NCI-H510A treated with DMSO at 0.1 percent for 48 hours (cell line): ENCODE measurements around the gene NKIRAS2.

Experiments
- DNase-seq: peaks from one replicate; lab custom pipeline; 2025; lab: John Stamatoyannopoulos, UW

The NKIRAS2 gene

DNA sequence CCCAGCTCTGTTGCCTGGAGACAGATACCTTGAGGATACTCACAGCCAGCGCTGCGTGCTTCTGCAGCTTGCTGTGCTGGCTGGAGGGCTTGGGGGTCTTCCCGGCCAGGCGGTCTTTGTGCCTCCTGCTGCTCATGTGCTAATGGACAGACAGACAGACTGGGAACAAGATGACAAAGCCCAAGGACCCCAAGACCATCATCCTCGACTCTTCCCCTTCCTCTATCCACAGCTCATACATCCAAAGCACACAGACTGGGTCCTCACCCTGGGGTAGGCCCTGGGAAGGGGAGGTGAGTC lies 7.7 kb downstream of the NKIRAS2 start:
- no peak for DNase-seq

DNA sequence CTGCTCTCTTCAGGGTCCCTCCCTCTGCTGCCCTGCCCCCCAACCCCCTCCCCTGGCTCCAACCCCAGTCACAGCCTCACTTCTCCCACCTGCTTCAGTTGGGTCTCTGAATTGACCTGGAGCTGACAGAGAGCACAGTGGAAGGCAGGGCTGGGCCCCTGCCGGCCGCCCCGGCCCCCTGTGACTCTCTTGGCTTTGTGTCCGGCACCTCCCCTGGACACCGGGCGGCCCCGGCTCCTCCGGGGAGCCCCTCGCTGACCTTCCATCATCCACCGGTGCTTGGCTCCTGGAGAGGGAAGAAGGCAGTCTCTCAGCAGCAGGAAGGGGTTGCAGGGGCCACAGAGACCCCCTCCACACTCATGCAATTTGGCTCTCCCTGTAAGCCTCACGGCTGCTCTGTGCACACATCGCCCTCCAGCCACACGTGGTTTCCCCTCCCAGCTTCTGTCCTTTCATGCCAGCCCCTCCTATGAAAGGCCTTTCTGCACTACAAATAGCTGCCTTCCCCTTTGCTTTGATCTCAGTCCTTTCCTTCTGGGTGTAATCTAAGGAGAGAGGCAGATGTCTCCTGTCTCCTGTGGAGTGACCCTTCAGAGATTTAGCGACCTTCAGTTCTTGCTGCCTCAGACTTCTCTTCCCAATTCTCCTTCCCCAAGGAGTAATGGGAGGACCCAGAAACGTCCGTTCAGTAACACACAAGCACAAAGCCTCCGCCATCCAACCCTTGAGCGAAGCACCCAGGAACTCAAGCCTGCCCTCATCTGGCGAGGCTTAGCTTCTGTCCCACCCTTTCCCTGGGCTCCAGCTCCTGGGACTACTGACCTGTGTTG lies 8.3 kb downstream of the NKIRAS2 start:
- DNase-seq: no peak

DNA sequence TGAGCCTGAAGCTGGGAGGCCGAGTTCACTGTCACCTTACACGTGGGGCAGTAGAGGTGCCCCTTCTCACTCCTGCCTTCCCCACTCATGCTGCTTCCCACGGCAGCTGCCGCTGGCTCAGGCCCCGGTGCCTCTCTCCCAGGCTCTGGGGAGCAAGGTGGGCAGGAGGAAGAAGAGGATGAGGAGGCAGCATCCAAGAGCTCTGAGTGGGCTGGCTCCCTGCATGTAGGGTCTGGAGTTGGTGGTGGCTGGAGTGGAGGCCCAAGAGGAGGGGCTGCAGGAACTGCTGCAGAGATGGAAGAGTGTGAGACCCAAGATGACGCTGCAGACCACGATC lies 8.9 kb downstream of the NKIRAS2 start:
- no peak for DNase-seq

DNA sequence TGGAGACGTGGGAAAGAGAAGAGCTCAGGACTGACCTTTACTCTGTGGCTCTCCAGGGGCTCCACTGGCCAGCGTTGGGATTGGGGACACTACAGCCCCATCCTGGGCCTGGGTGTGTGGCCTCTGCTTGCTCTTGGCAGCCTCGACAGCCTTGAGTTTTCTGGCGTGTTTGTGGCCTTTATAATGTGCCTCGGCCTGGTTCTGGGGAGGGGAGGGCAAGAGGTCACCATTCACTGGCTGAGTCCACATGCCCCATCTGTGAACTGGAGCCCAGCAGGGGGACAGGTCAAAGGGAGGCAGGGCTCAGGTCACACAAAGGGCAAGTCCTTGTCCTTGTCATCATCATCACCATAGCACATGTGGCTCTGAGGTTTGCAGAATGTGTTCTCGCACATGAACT lies 11.7 kb downstream of the NKIRAS2 start:
- no peak for DNase-seq

DNA sequence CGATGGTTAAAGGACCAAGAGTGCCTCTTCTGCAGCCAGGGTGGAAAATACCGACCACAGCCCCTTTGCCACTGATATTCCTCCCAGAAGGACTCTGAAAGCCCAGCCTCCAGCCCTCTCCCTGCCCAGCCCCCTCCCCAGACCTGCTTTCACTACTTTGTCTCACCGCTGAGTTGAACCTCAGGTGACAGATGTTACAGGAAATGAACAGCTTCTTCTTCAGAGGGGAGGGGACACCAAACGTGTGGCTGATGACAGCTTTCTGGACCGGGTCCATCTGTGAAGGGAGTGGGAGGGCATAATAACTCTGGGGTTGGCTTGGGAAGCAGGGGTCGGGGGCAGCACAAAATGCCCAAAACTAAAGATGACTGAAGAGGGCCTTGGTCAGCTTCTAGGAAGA lies 14.2 kb downstream of the NKIRAS2 start:
- DNase-seq: no peak

DNA sequence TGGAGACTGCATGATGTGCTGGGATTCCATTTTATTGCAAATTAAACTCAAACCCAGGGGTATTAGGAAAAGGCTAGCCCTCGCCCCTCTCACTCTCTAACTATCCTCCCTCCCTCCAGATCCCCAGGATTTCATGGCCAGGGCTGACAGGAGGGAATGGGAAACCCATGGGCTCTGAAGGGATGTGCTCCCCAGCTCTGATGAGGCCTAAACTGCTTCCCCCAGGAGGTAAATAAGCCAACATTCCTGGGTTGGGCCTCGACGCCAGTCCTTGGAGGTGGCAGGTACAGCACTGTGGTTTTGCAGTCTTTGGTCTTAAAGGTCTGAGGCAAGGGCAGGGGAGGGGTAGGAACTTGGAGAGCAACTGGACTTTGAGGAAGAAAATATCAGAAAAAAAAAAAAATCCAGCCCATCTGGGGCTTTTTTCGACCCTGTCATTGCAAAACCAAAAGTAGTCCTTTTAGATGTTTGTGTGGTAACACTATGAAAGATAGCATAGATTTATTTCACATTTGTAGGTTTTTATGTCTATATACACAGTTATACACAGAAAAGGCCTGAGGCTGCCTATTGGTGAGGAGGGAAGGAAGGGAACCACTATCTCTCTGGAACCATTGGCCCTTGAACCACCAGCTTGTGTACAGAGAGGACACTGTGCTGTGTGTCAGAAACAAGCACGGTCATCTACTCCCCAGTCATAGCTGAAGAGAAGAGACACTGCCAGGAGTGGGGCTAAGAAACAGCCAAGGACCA lies 18.5 kb downstream of the NKIRAS2 start:
- DNase-seq: no peak

DNA sequence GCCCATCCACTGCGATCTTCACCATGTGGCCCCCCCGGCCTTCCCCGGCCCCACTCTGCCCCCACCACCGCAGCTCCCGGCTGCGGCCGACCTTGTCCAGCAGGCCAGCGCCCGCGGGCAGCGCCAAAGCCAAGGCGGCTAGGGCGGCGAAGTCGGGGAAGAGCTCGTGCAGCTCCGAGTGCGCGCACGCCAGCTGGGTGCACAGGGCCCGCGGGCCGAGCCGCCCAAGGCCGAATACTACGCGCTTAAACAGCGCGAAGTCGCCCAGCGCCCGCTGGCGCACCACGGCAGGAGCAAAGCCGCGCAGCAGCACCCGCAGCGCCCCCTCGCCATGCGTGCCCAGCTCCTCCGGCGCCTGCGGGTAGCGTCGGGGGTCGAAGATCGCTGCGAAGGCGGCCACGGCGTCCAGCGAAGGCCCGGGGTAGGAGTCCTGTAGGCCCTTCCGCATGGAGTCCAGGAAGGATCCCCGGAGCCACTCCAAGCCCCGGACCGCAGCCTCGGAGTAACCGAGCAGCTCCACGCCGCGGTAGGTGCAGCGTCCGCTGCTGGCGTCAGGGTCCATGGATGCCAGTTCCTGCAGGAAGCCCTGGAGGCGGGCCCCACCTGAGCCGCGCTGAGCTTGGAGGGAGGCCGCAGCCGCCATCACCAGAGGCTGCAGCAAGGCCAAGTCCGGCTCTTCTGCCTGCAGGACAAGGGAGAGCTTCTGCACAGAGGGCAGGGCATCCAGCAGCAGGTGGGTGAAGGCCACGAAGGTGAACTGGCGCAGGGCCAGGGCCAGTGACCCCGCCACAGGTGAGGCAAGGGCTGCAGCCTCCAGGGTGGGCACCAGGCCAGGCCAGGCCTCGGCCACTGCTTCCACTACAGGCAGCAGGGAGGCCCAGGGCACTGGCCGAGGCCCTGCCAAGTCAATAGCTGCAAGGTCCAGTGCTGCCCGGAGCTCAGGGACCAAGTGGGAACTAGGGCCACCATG lies 20.2 kb downstream of the NKIRAS2 start:
- DNase-seq: no peak

DNA sequence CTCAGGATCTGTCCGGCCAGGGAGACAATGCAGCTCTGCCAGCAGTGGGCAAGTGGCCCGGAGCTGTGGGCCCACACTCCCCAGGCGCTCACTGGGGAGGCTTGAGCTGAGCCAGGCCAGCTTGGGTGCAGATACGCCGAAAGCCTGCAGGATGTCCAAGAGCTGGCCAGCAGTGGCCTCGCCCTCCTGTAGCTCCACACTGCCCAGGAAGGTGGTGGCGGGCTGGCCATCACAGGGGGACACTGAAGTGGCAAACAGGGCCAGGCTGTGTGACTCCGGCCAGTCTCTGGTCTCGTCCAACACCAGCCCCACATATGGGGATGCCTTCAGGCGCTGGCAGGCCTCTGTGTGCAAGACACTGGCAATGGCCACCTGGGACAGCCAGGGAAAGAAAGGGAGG lies 20.9 kb downstream of the NKIRAS2 start:
- DNase-seq: no peak

DNA sequence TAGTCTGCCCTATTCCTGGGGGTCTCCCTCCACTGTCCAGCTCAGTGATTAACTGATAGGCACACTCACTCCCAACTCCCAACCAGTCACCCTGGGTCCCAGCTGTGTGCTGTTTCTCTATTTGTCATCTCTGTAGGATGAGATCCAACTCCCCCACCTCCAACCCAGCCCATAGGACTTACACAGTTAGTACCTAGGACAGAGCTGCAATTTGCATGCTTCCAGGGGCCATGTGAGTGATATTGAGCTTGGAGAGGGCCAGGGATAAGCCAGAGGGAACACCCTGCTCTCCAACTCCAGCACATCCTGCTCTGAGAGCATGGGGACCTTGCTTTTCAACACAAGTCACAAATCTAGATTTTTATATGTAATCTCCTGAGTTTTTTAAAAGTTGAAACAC lies 21.7 kb downstream of the NKIRAS2 start:
- DNase-seq: no peak

DNA sequence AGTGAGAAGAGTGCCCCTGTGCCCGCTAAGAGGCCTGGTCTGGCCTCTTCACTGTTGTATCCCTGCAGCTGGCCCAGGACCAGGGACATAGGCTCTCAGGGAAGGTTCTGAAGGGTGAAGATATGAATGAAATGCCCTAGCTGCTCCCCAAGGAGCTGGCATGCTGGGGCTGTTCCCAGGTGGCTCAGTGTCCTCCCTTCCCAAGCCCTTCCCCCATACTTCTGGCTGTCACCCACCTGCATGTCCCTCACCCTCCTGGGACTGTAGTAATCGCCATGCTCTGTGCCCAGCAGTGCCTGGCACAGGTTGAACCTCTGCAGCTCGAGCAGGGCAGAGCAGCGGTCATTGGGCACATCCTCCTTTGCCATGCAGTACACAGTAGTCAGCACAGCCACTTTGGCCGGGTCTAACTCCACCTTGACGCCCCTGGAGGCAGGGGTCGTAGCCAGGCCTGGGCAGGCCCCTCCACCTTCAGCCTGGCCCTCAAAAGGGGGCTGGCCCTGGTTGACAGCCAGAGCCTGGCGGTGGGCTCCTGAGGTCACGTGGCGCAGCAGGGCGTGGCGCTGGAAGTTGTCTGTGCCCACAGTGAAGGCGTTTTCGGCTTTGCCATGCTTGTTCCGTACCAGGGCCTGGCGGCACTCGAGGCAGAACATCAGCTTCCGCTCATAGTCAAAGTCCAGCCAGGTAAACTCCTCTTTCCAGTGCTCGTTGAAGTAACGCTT lies 22.9 kb downstream of the NKIRAS2 start:
- DNase-seq: no peak

DNA sequence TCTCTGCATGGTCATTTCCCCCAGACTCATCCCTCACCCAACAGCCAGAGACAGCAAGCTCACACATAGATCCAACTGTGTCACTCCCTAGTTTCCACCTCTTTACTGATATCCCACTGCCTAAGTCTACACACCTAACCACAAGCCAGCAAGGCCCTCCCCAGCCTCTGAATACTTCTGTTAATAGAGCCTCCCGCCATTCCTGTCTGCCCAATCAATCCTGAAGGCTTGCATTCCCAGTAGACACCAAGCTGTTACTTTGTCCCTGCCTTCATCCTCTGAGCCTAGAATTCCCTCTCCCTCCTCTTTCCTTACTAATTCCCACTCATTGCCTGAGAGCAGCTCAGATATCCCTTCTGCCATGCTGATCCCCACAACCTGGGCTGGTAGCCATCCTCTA lies 25.8 kb downstream of the NKIRAS2 start:
- no peak for DNase-seq

DNA sequence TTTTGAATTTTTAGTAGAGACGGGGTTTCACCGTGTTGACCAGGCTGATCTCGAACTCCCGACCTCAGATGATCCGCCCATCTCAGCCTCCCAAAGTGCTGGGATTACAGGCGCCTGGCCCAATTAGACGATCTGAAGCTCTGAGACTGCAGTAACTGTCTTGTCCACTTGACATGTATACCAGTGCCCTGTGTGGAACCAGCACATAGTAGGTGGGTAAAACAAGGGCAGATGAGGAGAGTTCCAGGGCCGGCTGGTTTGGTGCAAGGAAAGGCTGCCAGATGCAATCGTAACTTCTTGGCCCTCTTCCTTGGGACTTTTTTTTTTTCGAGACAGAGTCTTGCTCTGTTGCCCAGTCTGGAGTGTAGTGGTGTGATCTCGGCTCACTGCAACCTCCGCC lies 27.5 kb downstream of the NKIRAS2 start:
- DNase-seq: no peak

DNA sequence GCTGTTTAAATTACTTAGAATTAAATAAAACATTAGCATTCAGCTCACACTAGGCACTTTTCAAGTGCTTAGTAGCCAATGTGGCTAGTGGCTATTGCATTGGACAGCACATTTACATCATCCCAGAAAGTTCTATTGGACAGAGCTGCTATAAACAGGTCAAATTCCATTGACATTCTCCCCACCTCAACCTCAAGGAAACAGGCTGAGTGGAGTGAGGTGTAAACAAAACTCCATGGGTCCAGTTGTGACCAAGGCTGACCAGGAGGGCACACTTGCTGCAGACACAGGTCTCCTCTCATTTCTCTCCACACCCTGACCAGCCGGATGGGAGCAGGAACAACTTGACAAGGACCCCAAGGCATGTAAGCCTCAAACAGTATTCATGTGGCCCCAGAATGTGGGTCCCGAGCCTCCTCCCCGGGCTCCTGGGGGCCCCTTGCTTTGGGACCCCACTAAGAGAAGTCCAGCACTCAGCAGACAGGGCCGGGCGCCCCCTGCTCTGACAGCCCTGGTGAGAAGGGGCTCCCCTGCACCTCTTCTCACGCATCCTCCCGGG lies 30.0 kb downstream of the NKIRAS2 start:
- no peak for DNase-seq

DNA sequence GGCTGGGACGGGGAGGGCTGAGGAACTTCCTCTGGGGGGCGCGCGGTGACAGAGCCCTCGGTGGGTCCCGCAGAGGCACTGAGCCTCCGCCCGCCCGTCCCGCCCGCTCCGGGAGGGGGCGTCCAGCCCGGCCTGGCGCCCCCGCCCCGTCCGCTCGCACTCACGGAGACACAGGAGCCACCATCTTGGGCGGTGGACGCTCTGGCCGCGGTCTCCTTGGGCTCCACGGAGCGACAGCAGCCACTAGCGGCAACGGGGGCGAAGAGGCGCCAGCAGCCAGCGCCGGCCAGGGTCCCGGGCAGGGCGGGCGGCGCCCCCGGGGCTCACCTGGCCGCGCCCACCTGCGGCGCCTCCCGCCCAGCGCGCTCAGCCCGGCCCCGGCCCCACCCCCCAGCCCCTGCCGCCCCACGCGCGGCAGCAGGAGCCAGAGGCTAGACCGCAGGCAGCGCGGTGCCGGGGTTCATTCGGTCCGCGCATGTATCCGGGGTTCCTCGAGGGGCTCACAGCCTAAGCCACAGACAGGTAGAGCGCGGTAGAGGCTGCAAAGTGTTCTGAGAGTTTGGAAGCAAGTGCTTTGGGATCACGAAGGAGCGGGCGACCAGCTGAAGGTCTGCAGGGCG lies 30.6 kb downstream of the NKIRAS2 start, which contains the start of gene C17orf113:
Gene C17orf113, minus strand, starts transcription at position 209 of the 620 bp plus-strand sequence. CDS start 7,225 bp downstream, outside the sequence.
- DNase-seq: peak; percentile 42

DNA sequence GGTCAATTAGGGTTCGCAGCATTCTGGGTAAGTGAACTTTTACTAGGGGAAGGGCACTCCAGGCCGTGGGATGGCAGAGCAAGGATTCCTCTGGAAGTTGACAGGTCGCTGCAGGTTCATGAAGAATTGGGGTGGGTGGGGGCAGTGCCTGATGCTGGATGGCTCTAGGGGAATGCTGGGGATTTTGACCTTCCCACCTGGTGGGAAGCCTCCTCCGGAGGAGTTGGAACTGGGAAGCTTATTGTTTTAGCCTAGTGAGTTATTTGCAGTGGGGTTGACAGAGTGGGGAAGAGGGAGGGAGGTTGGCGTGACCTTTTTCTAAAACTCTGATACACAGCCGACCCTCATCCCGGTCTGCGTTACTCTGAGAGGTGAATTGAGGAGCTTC lies 31.1 kb downstream of the NKIRAS2 start:
- DNase-seq: no peak

DNA sequence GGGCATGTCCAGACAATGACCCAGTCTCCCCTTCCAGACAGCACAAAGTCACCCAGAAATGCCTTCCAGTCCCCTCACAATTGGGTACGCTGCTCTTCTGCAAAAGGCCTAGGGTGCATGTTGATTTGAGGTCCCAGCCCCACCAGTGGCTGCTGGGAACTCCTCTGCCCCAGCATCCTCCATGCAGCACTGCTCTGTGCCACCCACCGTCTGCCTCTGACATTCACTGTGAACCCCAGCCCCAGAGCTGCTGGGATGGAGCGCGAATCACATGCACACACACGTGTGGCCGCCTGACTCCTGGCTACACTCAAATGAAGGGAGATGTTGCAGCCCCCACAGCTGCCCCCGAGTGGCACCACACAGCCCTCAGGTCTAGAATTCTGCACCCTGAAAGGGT lies 31.8 kb downstream of the NKIRAS2 start:
- no peak for DNase-seq

DNA sequence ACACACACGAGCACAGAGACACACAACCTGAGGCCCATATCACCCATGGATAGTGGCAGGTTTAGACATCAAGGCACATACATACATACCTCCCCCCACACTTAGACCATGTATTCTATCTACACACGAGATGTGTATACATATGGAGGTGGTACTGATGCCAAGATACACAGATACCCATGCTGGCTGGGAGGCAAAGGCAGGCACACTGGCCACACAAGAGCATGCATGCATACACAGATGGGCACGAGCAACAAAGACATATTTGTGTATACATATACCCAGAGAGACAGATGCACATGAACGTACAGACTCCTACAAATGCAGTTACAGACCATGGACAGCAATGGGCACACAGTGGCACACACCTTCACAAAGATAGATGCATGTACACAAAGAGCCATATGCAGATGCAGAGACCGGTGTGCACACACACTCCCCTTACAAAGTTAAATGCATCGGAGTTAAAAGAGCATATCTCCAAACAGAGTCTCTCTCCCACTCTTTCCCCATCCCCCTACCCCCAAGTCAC lies 32.5 kb downstream of the NKIRAS2 start:
- DNase-seq: no peak

DNA sequence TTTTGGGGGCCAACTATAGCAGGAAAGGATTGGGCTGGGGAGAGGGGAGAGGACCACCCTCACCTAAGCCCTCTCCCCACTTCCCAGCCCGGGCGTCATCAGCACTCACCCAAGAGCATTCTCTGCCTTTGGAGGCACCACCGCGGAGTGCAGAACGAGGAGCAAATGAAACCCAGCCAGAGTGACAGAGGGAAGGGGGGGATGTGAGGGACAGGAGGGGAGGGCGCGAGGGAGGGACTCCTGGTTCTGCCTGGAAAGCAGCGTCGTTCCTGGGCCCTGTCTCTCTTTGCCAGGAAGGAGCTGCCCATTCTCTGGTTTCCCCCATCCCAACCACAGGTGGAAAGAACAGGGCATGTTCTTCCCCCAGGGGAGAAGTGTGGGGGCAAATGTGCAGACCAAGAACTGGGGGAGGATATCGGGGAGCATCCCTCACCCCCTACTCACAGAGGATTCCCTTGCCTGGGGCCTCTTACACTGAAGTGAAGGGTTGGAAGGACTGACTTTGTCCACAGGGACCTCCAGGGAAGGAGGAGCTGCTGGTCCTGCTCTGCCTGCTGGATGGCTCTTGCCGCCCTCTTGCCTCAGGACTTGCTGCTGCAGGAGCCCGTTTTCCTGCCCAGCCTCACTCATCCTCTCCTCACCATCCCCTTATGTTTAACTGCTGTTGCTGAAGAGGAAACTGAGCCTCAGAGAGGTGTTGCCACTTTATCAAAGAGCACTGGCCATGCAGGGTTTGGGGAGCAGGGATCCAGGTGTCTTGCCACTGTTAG lies 34.0 kb downstream of the NKIRAS2 start:
- no peak for DNase-seq

DNA sequence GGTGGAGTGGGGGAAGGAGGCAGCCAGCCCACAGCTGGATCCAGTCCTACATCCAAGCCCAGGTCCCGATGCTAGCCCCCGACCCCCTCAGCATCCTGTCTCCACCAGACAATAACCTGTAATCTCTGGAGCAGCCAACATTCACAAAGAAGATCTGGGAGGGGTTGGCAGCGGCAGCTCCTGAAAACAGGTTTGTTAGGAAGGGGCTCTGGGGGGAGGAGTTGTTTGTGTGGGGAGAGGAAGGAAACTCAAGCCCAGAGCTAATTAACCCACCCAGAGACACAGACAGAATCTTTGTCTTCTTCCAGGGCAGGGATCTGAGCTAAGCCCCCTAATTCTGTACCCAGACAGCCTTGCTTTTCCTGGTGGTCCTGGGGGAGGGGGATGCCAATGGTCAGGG lies 35.1 kb downstream of the NKIRAS2 start:
- no peak for DNase-seq

DNA sequence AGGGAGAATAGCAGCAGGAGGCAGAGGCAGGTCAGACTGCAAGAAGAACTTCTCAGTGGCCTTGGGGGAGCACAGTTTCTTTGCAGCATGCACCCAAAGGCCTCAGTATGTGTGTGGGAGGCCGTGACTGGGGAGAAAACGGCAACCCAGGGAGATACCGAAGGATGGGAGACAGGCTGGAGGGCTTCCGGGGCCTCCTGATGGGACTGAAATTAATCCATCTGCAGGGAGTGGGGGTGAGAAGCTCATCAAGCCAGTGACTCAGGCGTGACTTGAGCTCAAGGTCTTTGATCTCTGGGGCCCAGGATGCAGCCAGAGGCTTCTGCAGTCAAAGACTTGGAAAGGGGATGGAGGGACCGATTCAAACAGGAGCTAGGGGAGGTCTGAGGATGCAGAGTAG lies 35.6 kb downstream of the NKIRAS2 start:
- no peak for DNase-seq
